ENCODE results near the gene PRR23E. TPM values are rescaled to one million over a fixed set of nuclear protein-coding genes. Genes with fewer than 3 reads are reported as not detected.

Gene PRR23E
- total and polyA plus RNA-seq, 2 experiments from 2014 or later, result not detected

GRCh38 chr3:127194601-127195187 lies 1.8 kb downstream of the PRR23E start:
- no peaks in the 10 kb centered on the region for H3K36me3 ChIP-seq
- H3K27ac ChIP-seq, result no peak overlapping the region
- TF ChIP-seq CTCF (IDR thresholded peaks at IDR 0.05; ENCODE audit: low read depth, low read length), result no peak
- no peaks in the 10 kb centered on the region for H3K9me3 ChIP-seq (ENCODE audit: low read depth)
- peaks cover 1% of the 10 kb centered on the region for H3K27me3 ChIP-seq
- no peak for DNase-seq (ENCODE audit: low read depth in 1 of 2, low spot score in 1 of 2)
- no peak overlapping the region for H3K4me3 ChIP-seq
- H3K4me1 ChIP-seq (ENCODE audit: low read depth), result no peaks in the 10 kb centered on the region

DNA sequence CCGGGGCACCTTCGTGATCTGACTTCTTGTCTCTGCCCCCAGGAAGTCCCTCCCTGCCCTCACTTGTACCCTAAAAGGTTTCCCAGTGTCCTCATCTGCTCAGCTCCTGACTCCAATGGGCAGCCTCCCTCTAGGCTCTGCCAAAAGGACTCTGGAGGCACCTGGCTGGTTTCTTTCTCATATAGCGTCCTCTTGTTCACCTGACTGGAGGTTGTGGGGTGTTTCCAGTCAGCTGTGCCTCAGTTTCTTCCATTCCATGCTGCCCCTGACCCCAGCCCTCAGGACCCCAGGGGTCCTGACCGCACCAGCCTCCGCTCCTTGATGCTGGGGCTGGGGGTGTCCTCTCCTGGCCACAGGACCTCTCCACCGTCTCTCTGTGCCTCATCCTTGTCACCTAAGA lies 2.5 kb downstream of the PRR23E start:
- H3K4me1 ChIP-seq (ENCODE audit: low read depth), result no peaks in the 10 kb centered on the region
- no peak overlapping the region for H3K27ac ChIP-seq
- no peak for DNase-seq (ENCODE audit: low read depth in 1 of 2, low spot score in 1 of 2)
- H3K4me3 ChIP-seq, result no peak overlapping the region
- H3K9me3 ChIP-seq (ENCODE audit: low read depth), result no peaks in the 10 kb centered on the region
- TF ChIP-seq CTCF (IDR thresholded peaks at IDR 0.05; ENCODE audit: low read depth, low read length), result no peak
- H3K36me3 ChIP-seq, result no peaks in the 10 kb centered on the region
- H3K27me3 ChIP-seq, result peaks cover 8% of the 10 kb centered on the region

DNA sequence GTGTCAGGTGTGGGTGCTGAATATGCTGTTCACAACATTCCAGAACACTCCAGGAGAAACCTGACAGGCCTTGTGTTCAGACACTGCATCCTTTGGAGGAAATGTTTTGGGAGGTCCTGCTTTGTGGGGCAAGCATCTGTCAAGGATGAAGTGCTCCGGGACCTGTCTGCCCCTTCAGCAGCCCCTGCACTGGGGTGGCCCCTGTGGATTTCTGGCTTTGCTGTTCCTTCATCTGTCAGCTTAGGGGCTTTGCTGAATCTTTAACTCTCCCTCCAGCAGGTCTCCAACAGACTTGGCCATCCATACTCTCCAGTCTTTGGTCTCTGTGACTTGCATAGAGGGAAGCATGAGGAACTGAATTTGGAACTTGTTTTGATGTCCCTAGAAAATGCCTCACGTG lies 3.1 kb downstream of the PRR23E start:
- no peaks in the 10 kb centered on the region for H3K9me3 ChIP-seq (ENCODE audit: low read depth)
- H3K27ac ChIP-seq, result no peak overlapping the region
- H3K27me3 ChIP-seq, result peaks cover 8% of the 10 kb centered on the region
- no peak overlapping the region for H3K4me3 ChIP-seq
- TF ChIP-seq CTCF (IDR thresholded peaks at IDR 0.05; ENCODE audit: low read depth, low read length), result no peak
- no peaks in the 10 kb centered on the region for H3K36me3 ChIP-seq
- no peak for DNase-seq (ENCODE audit: low read depth in 1 of 2, low spot score in 1 of 2)
- H3K4me1 ChIP-seq (ENCODE audit: low read depth), result no peaks in the 10 kb centered on the region

- Histone ChIP-seq H3K4me1 (ENCODE audit: low read depth) (no peaks in the 10 kb centered on the region), H3K9me3 (ENCODE audit: low read depth) (no peaks in the 10 kb centered on the region), H3K27me3 (peaks cover 8% of the 10 kb centered on the region), H3K27ac (no peak overlapping the region), H3K4me3 (no peak overlapping the region), H3K36me3 (no peaks in the 10 kb centered on the region)
- no peak for DNase-seq (ENCODE audit: low read depth in 1 of 2, low spot score in 1 of 2)
- no peak for TF ChIP-seq CTCF (IDR thresholded peaks at IDR 0.05; ENCODE audit: low read depth, low read length)
Measured at GRCh38 chr3:127196466-127197299, 3.8 kb downstream of the PRR23E start.

DNA sequence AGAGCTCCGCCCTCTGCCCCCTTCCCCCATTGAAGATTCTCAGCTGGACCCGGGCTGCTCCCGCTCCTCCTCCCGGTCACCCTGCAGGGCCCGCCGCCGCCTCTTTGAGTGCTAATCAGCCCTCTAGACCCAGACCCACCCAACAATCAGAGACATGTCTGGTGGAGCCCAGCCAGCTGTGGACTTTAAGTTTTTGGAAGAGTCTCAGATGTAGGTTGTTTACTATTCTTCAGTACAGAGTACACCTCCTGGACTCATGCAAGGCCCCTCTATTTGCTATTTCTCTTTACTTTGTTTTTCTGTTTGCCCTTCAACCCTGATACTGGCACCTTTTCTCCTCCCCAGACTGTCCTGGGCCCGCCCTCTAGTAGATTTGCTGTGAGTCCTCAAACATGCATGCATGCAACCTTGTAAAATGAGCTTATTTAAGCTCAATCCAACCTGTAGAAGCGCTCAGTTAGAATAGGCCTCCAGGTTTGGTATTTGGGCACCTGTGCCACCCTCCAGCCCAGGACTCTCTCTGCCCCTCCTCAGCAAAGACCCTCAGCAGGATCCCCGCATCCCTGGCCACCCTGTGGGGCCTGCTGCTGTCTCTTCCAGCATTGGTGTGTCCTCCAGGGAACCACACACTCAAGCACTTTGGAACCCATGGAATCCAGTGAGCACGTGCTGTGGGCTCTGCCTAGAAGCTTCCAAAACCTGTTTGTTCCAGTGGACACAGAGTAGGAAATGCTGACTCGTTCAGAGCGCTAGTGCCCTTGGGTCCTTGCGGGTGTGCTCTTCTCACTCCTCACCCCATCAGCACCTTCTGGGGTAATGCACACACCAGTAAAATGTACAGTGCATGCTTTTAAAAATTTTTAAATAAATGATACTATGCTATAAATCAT lies 4.6 kb downstream of the PRR23E start:
- Histone ChIP-seq H3K4me1 (ENCODE audit: low read depth) (no peaks in the 10 kb centered on the region), H3K9me3 (ENCODE audit: low read depth) (no peaks in the 10 kb centered on the region), H3K4me3 (no peak overlapping the region), H3K27me3 (peaks cover 8% of the 10 kb centered on the region), H3K36me3 (no peaks in the 10 kb centered on the region), H3K27ac (no peak overlapping the region)
- no peak for DNase-seq (ENCODE audit: low read depth in 1 of 2, low spot score in 1 of 2)
- TF ChIP-seq CTCF (IDR thresholded peaks at IDR 0.05; ENCODE audit: low read depth, low read length), result no peak
